ENCODE results near the gene TRIM46. TPM values are rescaled to one million over a fixed set of nuclear protein-coding genes. Genes with fewer than 3 reads are reported as not detected.
"Not testable (repeated sequence)": the region's sequence is repeated elsewhere in the genome, so short reads cannot be mapped to it uniquely, and the experiment has no call there.

The TRIM46 gene
- total RNA-seq, 2 experiments from 2014 or later, result 17.8 to 18.3 TPM

GRCh38 chr1:155141749-155142148, 31.9 kb upstream of the TRIM46 start:
- no peak for DNase-seq
- Mint-ChIP-seq H3K4me1 (peaks cover 33% of the 10 kb centered on the region), H3K27ac (no peak overlapping the region), H3K4me3 (no peak overlapping the region), H3K27me3 (peaks cover 20% of the 10 kb centered on the region), H3K36me3 (ENCODE audit: low read depth) (peaks cover 34% of the 10 kb centered on the region), H3K9me3 (no peaks in the 10 kb centered on the region)
- ChIA-PET POLR2A (interaction anchor here (1.2 kb wide), 1 partner anchor 25 kb away, joined by 3 read pairs; no protein-coding TSS in a partner anchor), CTCF (interaction anchor here (2.0 kb wide), 1 partner anchor 31 kb away, joined by 10 read pairs; the partner anchor contains the start of gene KRTCAP2)

GRCh38 chr1:155145491-155145890, 28.2 kb upstream of the TRIM46 start:
- Mint-ChIP-seq H3K4me3 (no peak overlapping the region), H3K27ac (no peak overlapping the region), H3K27me3 (peaks cover 36% of the 10 kb centered on the region), H3K36me3 (ENCODE audit: low read depth) (peaks cover 2% of the 10 kb centered on the region), H3K4me1 (peaks cover 5% of the 10 kb centered on the region), H3K9me3 (no peaks in the 10 kb centered on the region)
- DNase-seq, result no peak
- ChIA-PET CTCF (interaction anchor here (0.7 to 2.4 kb wide), 3 partner anchors 27 to 91 kb away, joined by 3 to 5 read pairs (median 5); partner anchors contain the start of gene KRTCAP2), POLR2A (interaction anchor here (1.1 to 1.3 kb wide), 2 partner anchors 17 kb away, joined by 4 read pairs; no protein-coding TSS in a partner anchor)

GRCh38 chr1:155155996-155156643, 17.5 kb upstream of the TRIM46 start:
- H3K4me1 Mint-ChIP-seq, POLR2A ChIA-PET: not testable (repeated sequence)

GRCh38 chr1:155158991-155159390, 14.7 kb upstream of the TRIM46 start:
- Mint-ChIP-seq H3K27ac (no peak overlapping the region), H3K9me3 (no peaks in the 10 kb centered on the region), H3K4me1 (no peaks in the 10 kb centered on the region), H3K4me3 (no peak overlapping the region), H3K36me3 (ENCODE audit: low read depth) (no peaks in the 10 kb centered on the region), H3K27me3 (peaks cover 22% of the 10 kb centered on the region)
- no peak for DNase-seq
- ChIA-PET POLR2A (no interaction called here), CTCF (no interaction called here)

More at GRCh38 chr1:155155996-155156643, 17.5 kb upstream of the TRIM46 start:
- H3K4me3 Mint-ChIP-seq; H3K9me3 Mint-ChIP-seq; H3K36me3 Mint-ChIP-seq (ENCODE audit: low read depth); H3K27ac Mint-ChIP-seq; DNase-seq: not testable (repeated sequence)
- CTCF ChIA-PET, result interaction anchor here (1.4 kb wide), 1 partner anchor 17 kb away, joined by 3 read pairs; the partner anchor contains the start of gene KRTCAP2
- peaks cover 26% of the 10 kb centered on the region for H3K27me3 Mint-ChIP-seq

- no peak for DNase-seq
- no peaks in the 10 kb centered on the region for H3K4me1 Mint-ChIP-seq
- no peak overlapping the region for H3K4me3 Mint-ChIP-seq
- peaks cover 17% of the 10 kb centered on the region for H3K27me3 Mint-ChIP-seq
- no peaks in the 10 kb centered on the region for H3K36me3 Mint-ChIP-seq (ENCODE audit: low read depth)
- no peaks in the 10 kb centered on the region for H3K9me3 Mint-ChIP-seq
- CTCF ChIA-PET, result no interaction called here
- POLR2A ChIA-PET, result no interaction called here
- H3K27ac Mint-ChIP-seq, result no peak overlapping the region
Observed at GRCh38 chr1:155160128-155160527, 13.5 kb upstream of the TRIM46 start.

- not testable (repeated sequence) for H3K36me3 Mint-ChIP-seq (ENCODE audit: low read depth); H3K27ac Mint-ChIP-seq; H3K27me3 Mint-ChIP-seq; DNase-seq; H3K4me3 Mint-ChIP-seq; H3K9me3 Mint-ChIP-seq; H3K4me1 Mint-ChIP-seq
- ChIA-PET CTCF (interaction anchor here (2.8 kb wide), 1 partner anchor 10 kb away, joined by 13 read pairs; the partner anchor contains the start of gene KRTCAP2), POLR2A (interaction anchor here (1.3 kb wide), 1 partner anchor 17 kb away, joined by 4 read pairs; no protein-coding TSS in a partner anchor)
Observed at GRCh38 chr1:155162631-155163030, 11.0 kb upstream of the TRIM46 start.

GRCh38 chr1:155163785-155164184, 9.9 kb upstream of the TRIM46 start:
- H3K4me1 Mint-ChIP-seq, result peaks cover 12% of the 10 kb centered on the region
- H3K27ac Mint-ChIP-seq; DNase-seq; POLR2A ChIA-PET; H3K4me3 Mint-ChIP-seq; H3K36me3 Mint-ChIP-seq (ENCODE audit: low read depth); H3K27me3 Mint-ChIP-seq; H3K9me3 Mint-ChIP-seq: not testable (repeated sequence)
- CTCF ChIA-PET, result interaction anchor here (1.2 to 2.8 kb wide), 2 partner anchors 9 to 74 kb away, joined by 4 to 13 read pairs; partner anchors contain the start of gene KRTCAP2

GRCh38 chr1:155164625-155165024, 9.0 kb upstream of the TRIM46 start:
- H3K36me3 Mint-ChIP-seq (ENCODE audit: low read depth); H3K27me3 Mint-ChIP-seq; H3K4me3 Mint-ChIP-seq; H3K9me3 Mint-ChIP-seq; H3K27ac Mint-ChIP-seq; DNase-seq: not testable (repeated sequence)
- ChIA-PET POLR2A (interaction anchor here (1.0 kb wide), 1 partner anchor 8 kb away, joined by 3 read pairs; the partner anchor contains the start of gene KRTCAP2), CTCF (interaction anchor here (0.6 to 2.8 kb wide), 4 partner anchors 8 to 79 kb away, joined by 3 to 13 read pairs (median 5); partner anchors contain the start of gene KRTCAP2)
- H3K4me1 Mint-ChIP-seq, result peaks cover 16% of the 10 kb centered on the region

- ChIA-PET CTCF (interaction anchor here (4.5 to 8.0 kb wide), 3 partner anchors 69 to 80 kb away, joined by 25 to 209 read pairs (median 89); no protein-coding TSS in a partner anchor), POLR2A (interaction anchor here (1.0 to 2.1 kb wide), 2 partner anchors 24 to 74 kb away, joined by 3 to 9 read pairs; no protein-coding TSS in a partner anchor)
- H3K36me3 Mint-ChIP-seq (ENCODE audit: low read depth), result peaks cover 12% of the 10 kb centered on the region
- H3K4me1 Mint-ChIP-seq, result peaks cover 19% of the 10 kb centered on the region
- peaks cover 1% of the 10 kb centered on the region for H3K27me3 Mint-ChIP-seq
- no peak overlapping the region for H3K4me3 Mint-ChIP-seq
- H3K9me3 Mint-ChIP-seq, result no peaks in the 10 kb centered on the region
- DNase-seq, result no peak
- no peak overlapping the region for H3K27ac Mint-ChIP-seq
Observed at GRCh38 chr1:155166051-155166470, 7.6 kb upstream of the TRIM46 start.

GRCh38 chr1:155166471-155167165, 7.0 kb upstream of the TRIM46 start:
- Mint-ChIP-seq H3K27ac (no peak overlapping the region), H3K36me3 (ENCODE audit: low read depth) (peaks cover 12% of the 10 kb centered on the region), H3K9me3 (no peaks in the 10 kb centered on the region), H3K4me3 (no peak overlapping the region), H3K4me1 (peaks cover 23% of the 10 kb centered on the region), H3K27me3 (peaks cover 1% of the 10 kb centered on the region)
- ChIA-PET POLR2A (interaction anchor here (1.0 to 2.1 kb wide), 3 partner anchors 24 to 75 kb away, joined by 3 to 9 read pairs (median 3); no protein-coding TSS in a partner anchor), CTCF (interaction anchor here (1.2 to 8.0 kb wide), 6 partner anchors 24 to 81 kb away, joined by 4 to 209 read pairs (median 17); no protein-coding TSS in a partner anchor)
- no peak for DNase-seq

- ChIA-PET POLR2A (interaction anchor here (1.1 to 2.1 kb wide), 2 partner anchors 30 to 76 kb away, joined by 3 to 9 read pairs; no protein-coding TSS in a partner anchor), CTCF (interaction anchor here (0.7 to 8.0 kb wide), 19 partner anchors 13 to 169 kb away, joined by 3 to 209 read pairs (median 4); partner anchors contain the start of genes ADAM15 and SLC50A1)
- H3K36me3 Mint-ChIP-seq (ENCODE audit: low read depth), result peaks cover 17% of the 10 kb centered on the region
- peaks cover 1% of the 10 kb centered on the region for H3K27me3 Mint-ChIP-seq
- no peaks in the 10 kb centered on the region for H3K9me3 Mint-ChIP-seq
- H3K4me1 Mint-ChIP-seq, result peaks cover 30% of the 10 kb centered on the region
- peak; percentile 91 for DNase-seq
- no peak overlapping the region for H3K4me3 Mint-ChIP-seq
- H3K27ac Mint-ChIP-seq, result no peak overlapping the region
Observed at GRCh38 chr1:155167166-155168104, 6.2 kb upstream of the TRIM46 start.

GRCh38 chr1:155168105-155168445, 5.6 kb upstream of the TRIM46 start:
- H3K27me3 Mint-ChIP-seq, H3K27ac Mint-ChIP-seq, DNase-seq, H3K9me3 Mint-ChIP-seq, H3K4me3 Mint-ChIP-seq: not testable (repeated sequence)
- H3K36me3 Mint-ChIP-seq (ENCODE audit: low read depth), result peaks cover 19% of the 10 kb centered on the region
- peaks cover 32% of the 10 kb centered on the region for H3K4me1 Mint-ChIP-seq
- CTCF ChIA-PET, result interaction anchor here (0.7 to 8.0 kb wide), 19 partner anchors 14 to 168 kb away, joined by 3 to 209 read pairs (median 4); partner anchors contain the start of genes ADAM15 and SLC50A1
- POLR2A ChIA-PET, result interaction anchor here (2.1 kb wide), 1 partner anchor 76 kb away, joined by 9 read pairs; no protein-coding TSS in a partner anchor

Measured in activated CD4-positive, alpha-beta memory T cell treated with anti-CD3 and anti-CD28 coated beads, Interleukin-2, amount 10 ng/mL, durations not matched to agents 7 days and 5 days (primary cell).